ENCODE data around the gene OR52M1.

DNA sequence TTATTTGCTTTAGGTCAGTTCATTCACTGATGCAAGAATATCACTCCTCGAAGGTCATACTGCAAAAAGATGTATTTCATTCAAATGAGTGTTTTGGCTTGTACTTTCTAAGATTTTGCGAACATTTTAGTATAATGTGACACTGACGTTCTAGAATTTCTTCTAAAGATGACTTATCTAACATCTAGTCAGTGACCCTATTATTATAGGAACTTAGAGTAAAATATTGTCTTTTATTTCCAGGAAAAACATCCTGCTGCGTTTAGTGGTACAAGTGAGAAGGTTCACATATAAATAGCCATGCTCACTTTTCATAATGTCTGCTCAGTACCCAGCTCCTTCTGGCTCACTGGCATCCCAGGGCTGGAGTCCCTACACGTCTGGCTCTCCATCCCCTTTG, at the start of gene OR52M1:
- TF ChIP-seq, protein P1, sequence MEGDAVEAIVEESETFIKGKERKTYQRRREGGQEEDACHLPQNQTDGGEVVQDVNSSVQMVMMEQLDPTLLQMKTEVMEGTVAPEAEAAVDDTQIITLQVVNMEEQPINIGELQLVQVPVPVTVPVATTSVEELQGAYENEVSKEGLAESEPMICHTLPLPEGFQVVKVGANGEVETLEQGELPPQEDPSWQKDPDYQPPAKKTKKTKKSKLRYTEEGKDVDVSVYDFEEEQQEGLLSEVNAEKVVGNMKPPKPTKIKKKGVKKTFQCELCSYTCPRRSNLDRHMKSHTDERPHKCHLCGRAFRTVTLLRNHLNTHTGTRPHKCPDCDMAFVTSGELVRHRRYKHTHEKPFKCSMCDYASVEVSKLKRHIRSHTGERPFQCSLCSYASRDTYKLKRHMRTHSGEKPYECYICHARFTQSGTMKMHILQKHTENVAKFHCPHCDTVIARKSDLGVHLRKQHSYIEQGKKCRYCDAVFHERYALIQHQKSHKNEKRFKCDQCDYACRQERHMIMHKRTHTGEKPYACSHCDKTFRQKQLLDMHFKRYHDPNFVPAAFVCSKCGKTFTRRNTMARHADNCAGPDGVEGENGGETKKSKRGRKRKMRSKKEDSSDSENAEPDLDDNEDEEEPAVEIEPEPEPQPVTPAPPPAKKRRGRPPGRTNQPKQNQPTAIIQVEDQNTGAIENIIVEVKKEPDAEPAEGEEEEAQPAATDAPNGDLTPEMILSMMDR (conservative IDR thresholded peaks at IDR 0.05) = no peak
- no peak for TF ChIP-seq EZH2 (IDR thresholded peaks at IDR 0.05; ENCODE audit: low read depth)

All from PC-9 (cell line).